Ovary (tissue), 9 donors: ENCODE data around the gene CBX4. TPM values are rescaled to one million over a fixed set of nuclear protein-coding genes. Genes with fewer than 3 reads are reported as not detected.

ENCODE experiments used
- DNase-seq, 5 donors: peaks; one replicate each; pipeline ENCODE4 v3.0.0-alpha.2; 2019 to 2020
- H3K27ac ChIP-seq, 2 donors: fragments of 200-600 bp; one replicate each; pipeline versions ENCODE4 v1.5.1 to v1.8.0; 2019 to 2022
- H3K27me3 ChIP-seq: fragments of 200-600 bp; one replicate; pipeline ENCODE4 v1.8.0; 2022
- H3K36me3 ChIP-seq: fragments of 200-600 bp; sonication (generic); one replicate; pipeline ENCODE4 v1.5.1; 2019
- H3K4me1 ChIP-seq: one replicate; pipeline ENCODE4 v1.8.1; 2013; ENCODE audit warnings: mild to moderate bottlenecking, moderate library complexity; ENCODE audit not compliant: insufficient read depth
- H3K4me3 ChIP-seq: fragments of 200-600 bp; sonication (generic); one replicate; pipeline ENCODE4 v1.5.1; 2017
- H3K9me3 ChIP-seq, 2 donors: fragments of 200-600 bp in 1 of 2; sonication (generic) in 1 of 2; one replicate each; pipeline versions ENCODE4 v1.5.1 to v1.8.1; 2013 to 2019; ENCODE audit warnings: mild to moderate bottlenecking in 1 of 2, moderate library complexity in 1 of 2
- EP300 ChIP-seq: sonication (generic); formaldehyde crosslinking; IDR thresholded peaks from one replicate; pipeline ENCODE4 v1.6.1; 2017; ENCODE audit warnings: antibody characterized with exemption
- POLR2A ChIP-seq: fragments of 450-650 bp; IDR thresholded peaks from one replicate; pipeline ENCODE4 v1.6.1; 2017; ENCODE audit warnings: antibody characterized with exemption, mild to moderate bottlenecking, moderate library complexity
- WGBS, 3 donors: extraction: QIAGEN DNeasy Blood & Tissue Kit in 1 of 3; methylation state at CpG; one replicate each; pipeline versions ENCODE4 v1.1.5 to v1.1.7; 2013 to 2017; 5-methylcytosine and 5-hydroxymethylcytosine counted together
- intact Hi-C, 4 donors: fragments of 100-400 bp; cut with DNase I; formaldehyde crosslinking; loops; one replicate each; pipeline versions ENCODE4 v1.11.0 to v1.15.1; 2022 to 2023
- polyA plus RNA-seq, 2 donors: library from polyadenylated mRNA; stranded (reverse); fragments of 200-250 nt in 1 of 2; fragments of 350-450 nt in 1 of 2; fragmentation: Illumina TruSeq in 1 of 2; extraction: RNeasy Lipid Tissue Mini Kit (QIAGEN cat#74804) in 1 of 2; gene quantifications; one replicate each; pipeline ENCODE4 v1.2.3, GENCODE V29; 2013 to 2014
- total RNA-seq, 7 donors: library from RNA; depleted of rRNA in 2 of 7; stranded (reverse); fragments of >200 nt in 2 of 7; fragmentation: NEBNext Ultra II Directional in 3 of 7; extraction: Animal tissue kit (Norgen Biotek cat#: 25700) in 3 of 7; gene quantifications; one replicate each; pipeline versions ENCODE4 v1.1.0 to v1.2.4, GENCODE V29; 2016 to 2023
- TF ChIP-seq, protein P1 (sequence below), 3 donors: fragments of 450-650 bp in 2 of 3; fragments of 200-600 bp in 1 of 3; IDR thresholded peaks; one replicate each; pipeline versions ENCODE4 v1.5.1 to v1.8.0; 2016 to 2022; ENCODE audit warnings: antibody characterized with exemption in 3 of 3, mild to moderate bottlenecking in 1 of 3
- donor health status: DM: no; HTN: no; CAD: no; lungs with moderate emphysema.
- donor health status: DM: no; HTN: no; CAD: no.
- donor health status: Bipolar disorder and iron deficiency.
- donor health status: DM: yes; HTN: yes; CAD: no.
- donor health status: DM: no; HTN: no; CAD: no.
- donor health status: DM: yes; HTN: yes; CAD: no.

Gene CBX4
- total and polyA plus RNA-seq, 9 donors = 5.5 to 27.9 (median 16.0) TPM

DNA sequence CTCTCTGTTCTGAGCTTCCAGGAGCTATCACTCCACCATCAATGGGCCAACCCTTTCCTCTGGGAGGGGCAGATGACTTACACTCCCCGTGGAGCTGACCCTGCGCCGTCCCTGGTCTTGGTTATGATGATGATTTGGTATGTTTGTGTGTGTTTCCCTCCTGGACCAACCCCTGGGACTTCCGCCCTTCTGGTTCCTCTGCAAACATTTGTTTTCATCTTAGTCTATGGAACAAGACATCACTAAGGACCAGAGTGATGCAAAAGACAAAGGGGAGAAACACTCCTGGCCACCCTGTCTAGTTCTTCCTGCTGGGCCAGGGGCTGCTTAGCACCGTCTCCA is 13.7 kb downstream of the CBX4 start:
- intact Hi-C loops = no loop called here
- TF ChIP-seq, protein P1, sequence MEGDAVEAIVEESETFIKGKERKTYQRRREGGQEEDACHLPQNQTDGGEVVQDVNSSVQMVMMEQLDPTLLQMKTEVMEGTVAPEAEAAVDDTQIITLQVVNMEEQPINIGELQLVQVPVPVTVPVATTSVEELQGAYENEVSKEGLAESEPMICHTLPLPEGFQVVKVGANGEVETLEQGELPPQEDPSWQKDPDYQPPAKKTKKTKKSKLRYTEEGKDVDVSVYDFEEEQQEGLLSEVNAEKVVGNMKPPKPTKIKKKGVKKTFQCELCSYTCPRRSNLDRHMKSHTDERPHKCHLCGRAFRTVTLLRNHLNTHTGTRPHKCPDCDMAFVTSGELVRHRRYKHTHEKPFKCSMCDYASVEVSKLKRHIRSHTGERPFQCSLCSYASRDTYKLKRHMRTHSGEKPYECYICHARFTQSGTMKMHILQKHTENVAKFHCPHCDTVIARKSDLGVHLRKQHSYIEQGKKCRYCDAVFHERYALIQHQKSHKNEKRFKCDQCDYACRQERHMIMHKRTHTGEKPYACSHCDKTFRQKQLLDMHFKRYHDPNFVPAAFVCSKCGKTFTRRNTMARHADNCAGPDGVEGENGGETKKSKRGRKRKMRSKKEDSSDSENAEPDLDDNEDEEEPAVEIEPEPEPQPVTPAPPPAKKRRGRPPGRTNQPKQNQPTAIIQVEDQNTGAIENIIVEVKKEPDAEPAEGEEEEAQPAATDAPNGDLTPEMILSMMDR (IDR thresholded peaks at IDR 0.05) = no peak
- no peak for TF ChIP-seq POLR2A
- Histone ChIP-seq H3K4me1 (peaks cover 3% of the 10 kb centered on the region), H3K9me3 (no peaks in the 10 kb centered on the region), H3K27ac (no peak overlapping the region), H3K4me3 (no peak overlapping the region), H3K27me3 (no peaks in the 10 kb centered on the region), H3K36me3 (no peaks in the 10 kb centered on the region)
- DNase-seq = no peak
- WGBS, 3 donors = 93 to 95% (median 94%) methylated on average over 5 of the region's 5 CpGs

DNA sequence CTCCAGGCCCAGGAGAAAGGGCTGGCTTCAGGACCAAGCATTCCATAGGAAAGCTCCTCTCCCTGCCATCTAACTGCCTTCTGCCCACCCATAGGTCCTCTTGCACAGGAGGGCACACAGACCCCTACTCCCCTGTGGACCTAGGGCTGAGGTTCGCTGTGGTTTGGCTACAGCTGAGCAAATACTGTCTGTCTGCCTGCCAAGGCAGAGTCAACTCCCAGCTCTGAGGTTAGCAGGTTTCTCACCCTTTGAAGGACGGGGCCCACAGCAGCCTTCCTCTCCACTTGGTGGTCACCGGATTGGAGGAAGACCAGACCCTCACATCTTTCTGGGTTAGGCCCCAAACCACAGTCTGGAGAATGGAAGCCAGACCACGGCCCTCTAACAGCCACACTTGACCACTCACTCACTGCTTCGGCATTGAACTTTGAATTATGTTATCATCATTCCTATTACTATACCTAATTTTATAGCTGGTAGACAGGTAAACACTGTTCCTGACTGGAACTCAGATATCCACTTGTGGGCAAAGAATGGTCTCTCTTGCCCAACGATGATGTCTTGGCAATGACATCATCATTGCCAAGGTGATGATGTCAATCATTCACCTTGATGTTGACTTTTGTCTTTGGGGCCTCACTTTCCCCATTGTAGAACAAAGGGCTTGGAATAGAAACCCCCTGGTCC is 14.2 kb downstream of the CBX4 start:
- intact Hi-C loops = no loop called here
- H3K4me1 ChIP-seq = peaks cover 3% of the 10 kb centered on the region
- TF ChIP-seq EP300 (no peak), POLR2A (no peak)
- TF ChIP-seq, protein P1 (IDR thresholded peaks at IDR 0.05) = no peak
- DNase-seq = no peak
- H3K4me3 ChIP-seq = no peak overlapping the region
- H3K27me3 ChIP-seq = no peaks in the 10 kb centered on the region
- no peak overlapping the region for H3K27ac ChIP-seq
- no peaks in the 10 kb centered on the region for H3K36me3 ChIP-seq
- no peaks in the 10 kb centered on the region for H3K9me3 ChIP-seq
- 91 to 99% (median 92%) methylated on average over 6 of the region's 6 CpGs for WGBS, 3 donors

DNA sequence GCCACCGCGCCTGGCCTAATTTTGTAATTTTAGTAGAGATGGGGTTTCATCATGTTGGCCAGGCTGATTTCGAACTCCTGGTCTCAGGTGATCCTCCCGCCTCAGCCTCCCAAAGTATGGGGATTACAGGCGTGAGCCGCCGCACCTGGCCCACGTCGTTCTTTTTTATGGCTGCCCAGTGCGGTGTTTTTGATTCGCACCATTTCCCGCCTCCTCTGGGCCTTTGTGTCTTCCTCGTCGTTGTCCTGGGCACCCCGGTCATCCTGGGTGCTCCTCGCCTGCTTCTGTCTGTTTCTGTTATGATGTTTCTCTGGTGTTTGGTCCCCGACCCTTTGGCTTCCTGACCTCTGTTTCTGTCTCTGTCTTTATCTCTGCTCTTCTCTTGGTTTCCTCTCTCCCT is 15.0 kb downstream of the CBX4 start:
- Histone ChIP-seq H3K4me1 (peaks cover 3% of the 10 kb centered on the region), H3K9me3 (no peaks in the 10 kb centered on the region), H3K4me3 (no peak overlapping the region), H3K27me3 (no peaks in the 10 kb centered on the region), H3K36me3 (no peaks in the 10 kb centered on the region), H3K27ac (no peak overlapping the region)
- intact Hi-C loops = no loop called here
- DNase-seq = no peak
- TF ChIP-seq POLR2A (no peak), EP300 (no peak)
- TF ChIP-seq, protein P1 (IDR thresholded peaks at IDR 0.05) = no peak
- WGBS, 3 donors = 94 to 97% (median 96%) methylated on average over 17 of the region's 17 CpGs

DNA sequence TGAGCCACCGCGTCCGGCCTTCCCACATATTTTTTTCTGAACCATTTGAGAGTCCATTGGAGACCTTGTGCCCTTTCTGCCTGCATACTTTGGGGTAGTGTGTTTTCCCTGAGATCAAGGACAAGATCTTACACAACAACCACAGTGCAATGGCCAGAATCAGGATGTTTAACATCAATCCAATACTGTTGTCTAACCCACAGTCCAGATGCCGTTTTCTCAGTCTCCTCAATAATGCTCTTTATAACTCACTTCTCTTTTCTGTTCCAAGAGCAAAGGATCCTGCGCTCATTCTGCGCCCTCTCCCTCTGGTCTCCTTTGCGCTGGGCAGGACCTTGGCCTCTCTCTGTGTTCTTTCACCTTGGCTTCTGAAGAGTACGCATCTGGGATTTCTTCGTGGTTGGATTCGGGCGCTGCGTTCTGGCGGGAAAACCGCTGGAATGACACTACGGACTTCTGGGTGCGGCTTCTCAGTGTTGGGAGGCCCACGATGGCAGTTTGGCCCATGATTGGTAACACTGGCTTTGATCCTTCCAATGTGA is 16.6 kb downstream of the CBX4 start:
- DNase-seq = no peak
- no peak overlapping the region for H3K4me3 ChIP-seq
- H3K27me3 ChIP-seq = no peaks in the 10 kb centered on the region
- no peak for TF ChIP-seq POLR2A
- peaks cover 3% of the 10 kb centered on the region for H3K4me1 ChIP-seq
- WGBS, 3 donors = 91 to 94% (median 92%) methylated on average over 17 of the region's 17 CpGs
- no peak overlapping the region for H3K27ac ChIP-seq
- intact Hi-C loops = no loop called here
- no peaks in the 10 kb centered on the region for H3K36me3 ChIP-seq
- H3K9me3 ChIP-seq = no peaks in the 10 kb centered on the region

DNA sequence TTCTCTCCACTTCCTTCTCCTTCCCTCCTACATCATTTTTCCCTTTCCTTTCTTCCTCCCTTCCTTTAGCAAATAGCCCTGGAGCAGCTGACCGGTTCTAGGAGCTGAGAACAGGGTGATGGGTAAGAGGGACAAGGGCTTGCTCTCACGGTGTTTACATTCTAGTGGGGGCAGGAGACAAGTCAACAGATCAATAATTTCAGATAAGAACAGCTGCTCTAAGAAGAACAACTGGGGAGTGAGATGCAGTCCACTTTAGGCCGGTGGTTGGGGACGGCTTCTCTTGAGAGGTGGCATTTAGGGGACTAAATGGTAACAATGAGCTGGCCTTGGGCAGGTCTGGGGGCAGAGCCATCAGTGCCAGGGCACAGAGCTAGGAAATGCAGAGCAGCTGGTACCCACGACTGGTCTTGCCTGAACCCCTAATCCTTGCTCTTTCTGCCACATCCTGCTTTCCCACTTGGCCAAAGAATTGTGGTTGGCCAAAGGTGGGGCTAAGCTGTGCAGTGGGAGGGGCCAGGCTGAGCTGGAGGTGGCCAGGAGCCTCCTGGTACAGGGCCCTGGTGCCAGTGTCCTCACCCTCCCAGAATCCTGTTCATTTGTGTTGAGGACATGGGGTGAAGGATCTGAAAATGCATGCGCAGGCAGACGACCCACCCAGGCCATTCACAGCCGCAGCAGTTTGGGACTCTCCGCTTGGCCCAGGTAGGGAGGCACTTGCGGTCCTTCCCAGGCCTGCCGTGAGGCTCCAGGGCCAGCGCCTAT is 17.7 kb downstream of the CBX4 start:
- no peak for DNase-seq
- Histone ChIP-seq H3K36me3 (no peaks in the 10 kb centered on the region), H3K4me3 (no peak overlapping the region), H3K9me3 (no peaks in the 10 kb centered on the region), H3K4me1 (peaks cover 3% of the 10 kb centered on the region), H3K27ac (no peak overlapping the region), H3K27me3 (no peaks in the 10 kb centered on the region)
- 80 to 83% (median 80%) methylated on average over 12 of the region's 12 CpGs for WGBS, 3 donors
- TF ChIP-seq EP300 = no peak
- TF ChIP-seq, protein P1 (IDR thresholded peaks at IDR 0.05) = no peak
- no peak for TF ChIP-seq POLR2A
- intact Hi-C loops = no loop called here
